ENCODE measurements around the gene MASP1.
"Not testable (repeated sequence)": the region's sequence is repeated elsewhere in the genome, so short reads cannot be mapped to it uniquely, and the experiment has no call there.

Gene MASP1

DNA sequence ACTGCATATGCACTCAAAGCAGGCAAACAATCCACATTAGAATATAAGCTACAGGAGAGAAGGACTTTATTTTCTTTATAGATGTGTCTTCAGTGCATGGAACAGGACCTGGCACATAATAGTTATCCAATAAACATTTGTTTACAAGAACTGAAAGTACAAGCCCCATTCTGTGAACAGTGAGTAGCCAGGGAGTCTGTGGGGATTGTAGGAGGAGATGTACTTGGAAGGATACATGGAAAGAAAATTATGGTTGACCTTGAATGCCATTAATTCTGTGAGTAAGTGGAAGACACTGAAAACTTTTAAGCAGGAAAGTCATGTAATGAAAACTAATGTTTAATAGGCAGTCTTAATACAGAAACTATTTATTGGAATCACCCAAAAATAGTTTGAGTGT lies 28.3 kb downstream of the MASP1 start:
- DNase-seq, result no peak

DNA sequence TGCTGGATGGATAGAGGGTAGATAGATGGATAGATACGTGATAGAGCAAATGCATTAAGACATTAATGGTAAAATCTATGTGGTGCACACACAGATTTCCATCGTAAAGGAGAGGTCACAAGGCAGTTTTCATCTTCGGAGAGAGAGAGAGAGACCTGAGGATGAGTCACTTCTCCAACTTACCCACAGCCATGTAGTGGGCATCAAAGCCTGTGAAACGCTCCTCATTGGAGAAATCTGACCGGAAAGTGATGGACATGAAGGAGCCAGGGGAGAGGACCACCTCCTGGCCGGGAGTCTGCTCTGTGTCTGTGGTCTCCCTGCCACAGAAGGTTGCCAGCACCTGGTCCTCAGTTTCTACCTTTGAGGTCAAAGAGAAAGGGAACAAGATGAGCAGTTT lies 29.2 kb downstream of the MASP1 start:
- DNase-seq, result no peak

DNA sequence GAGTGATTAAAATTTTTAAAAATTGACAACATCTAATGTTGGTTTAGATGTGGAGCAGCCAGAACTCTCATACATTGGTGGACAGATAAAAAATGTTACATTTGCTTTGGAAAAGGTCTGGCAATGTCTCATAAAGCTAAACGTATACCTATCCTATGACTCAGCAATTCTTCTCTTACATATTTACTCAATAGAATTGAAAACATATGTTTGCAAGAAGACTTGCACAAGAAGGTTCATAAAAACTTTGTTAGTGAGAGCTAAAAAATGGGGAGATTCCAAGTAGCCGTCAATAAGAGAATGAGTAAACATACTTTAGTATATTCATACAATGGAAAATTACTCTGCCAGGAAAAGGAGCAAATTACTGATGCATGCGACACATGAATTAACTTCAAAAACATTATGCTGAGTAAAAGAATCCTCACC lies 30.0 kb downstream of the MASP1 start:
- DNase-seq, result no peak

DNA sequence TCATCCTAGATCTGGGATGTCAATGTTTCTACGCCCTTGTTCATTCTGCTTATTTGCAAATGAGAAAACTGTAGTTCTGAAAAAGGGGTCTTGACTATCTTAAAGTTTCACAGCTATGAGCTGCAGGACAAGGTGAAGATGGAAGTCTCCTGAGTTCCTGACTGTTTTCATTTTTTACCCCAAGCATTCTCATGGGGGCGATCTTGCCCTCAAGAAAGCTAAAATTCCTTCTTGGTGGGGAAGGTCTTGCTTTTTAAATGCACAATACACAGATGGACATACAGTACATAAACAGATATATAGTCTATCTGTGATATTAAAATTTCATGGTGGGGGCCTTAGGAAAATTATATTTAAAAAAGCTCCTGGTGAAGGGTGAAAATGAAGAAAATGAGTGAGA lies 32.4 kb downstream of the MASP1 start:
- no peak for DNase-seq

DNA sequence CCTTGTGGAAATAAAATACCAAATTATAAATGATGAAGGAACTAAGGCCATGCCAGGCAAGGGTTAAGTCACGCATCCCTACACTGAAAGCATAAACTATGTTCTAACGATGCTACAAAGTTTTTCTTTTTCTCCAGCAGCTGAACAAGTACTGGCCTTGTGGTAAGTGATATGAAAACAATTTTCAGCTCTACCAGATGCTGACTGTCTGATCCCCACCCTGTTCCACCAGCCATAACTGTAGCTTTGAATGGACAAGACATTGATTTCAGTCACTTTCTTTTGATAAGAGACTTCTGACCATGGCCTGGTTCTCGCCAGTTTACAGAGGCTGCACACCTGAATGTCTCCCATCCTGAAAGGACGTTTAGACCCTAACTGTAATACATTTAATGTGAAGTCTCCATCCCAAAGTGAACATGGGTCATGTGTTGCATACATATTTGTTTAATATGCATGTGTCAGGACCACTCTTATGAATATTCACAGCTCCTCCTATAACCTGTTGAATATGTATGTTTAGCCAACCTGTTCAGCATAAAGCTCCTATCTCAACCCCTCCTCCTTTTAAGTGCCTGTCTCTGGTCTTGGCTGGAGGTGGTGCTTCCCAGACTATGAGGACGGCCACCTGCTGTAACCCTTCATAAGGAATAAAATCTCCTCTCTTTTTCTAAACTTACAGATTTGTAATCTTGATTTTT lies 33.4 kb downstream of the MASP1 start:
- no peak for DNase-seq

DNA sequence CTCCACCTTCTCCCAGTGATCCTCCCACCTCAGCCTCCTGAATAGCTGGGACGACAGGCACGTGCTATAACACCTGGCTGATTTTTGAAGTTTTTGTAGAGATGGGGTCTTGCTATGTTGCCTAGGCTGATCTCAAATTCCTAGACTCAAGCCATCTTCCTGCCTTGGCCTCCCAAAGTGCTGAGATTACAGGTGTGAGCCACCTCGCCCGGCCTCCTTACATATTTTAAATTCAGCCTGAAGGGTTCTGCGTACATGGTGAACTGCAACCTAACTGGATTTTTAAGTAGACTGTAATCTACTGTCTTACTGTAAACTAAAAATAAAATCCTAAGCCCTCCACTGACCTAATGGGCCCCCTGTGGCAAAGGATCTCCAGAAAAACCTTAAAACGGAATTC lies 34.1 kb downstream of the MASP1 start:
- no peak for DNase-seq

DNA sequence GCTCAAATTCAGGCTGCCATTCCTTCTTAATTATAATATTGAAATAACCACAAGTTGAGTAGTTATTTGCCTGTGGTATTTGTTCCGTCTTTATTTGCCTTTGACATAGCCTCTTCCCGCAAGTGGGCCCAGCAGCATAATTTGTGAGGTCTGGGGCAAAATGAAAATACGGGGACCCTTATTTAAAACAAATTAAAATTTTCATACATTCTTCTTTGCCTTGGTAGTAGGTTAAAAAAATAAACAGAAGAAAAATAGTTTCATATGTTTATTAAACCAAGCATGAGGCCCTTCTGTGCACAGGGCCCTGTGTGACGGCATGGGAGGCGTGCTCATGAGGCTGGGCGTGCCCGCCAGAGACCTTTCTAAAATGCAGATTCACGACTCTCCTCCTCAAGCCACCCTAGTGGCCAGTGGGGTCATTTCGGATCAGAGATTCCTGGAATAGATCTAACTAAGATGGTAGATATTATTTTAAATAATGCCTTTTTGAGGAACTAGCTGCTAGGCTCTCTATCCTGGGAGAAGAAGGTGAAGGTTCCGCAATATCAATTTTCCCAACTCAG lies 35.4 kb downstream of the MASP1 start:
- no peak for DNase-seq

DNA sequence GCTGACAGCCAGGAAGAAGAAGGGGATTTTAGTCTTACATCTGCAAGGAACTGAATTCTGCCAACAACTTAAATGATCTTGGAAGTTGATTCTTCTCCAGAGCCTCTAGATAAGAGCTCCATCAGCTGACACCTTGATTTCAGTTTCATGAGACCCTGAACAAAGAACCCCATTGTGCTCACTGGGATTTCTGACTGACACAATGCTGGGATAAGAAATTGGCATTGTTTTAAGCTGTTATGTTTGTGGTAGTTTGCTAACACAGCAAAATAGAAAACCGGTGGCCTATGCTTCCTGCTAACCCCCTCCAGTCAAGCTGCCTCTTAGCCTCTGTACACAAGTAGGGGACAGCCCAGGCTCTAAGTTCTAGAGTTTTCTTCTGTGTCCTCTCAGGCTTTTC lies 36.2 kb downstream of the MASP1 start:
- DNase-seq, result no peak

DNA sequence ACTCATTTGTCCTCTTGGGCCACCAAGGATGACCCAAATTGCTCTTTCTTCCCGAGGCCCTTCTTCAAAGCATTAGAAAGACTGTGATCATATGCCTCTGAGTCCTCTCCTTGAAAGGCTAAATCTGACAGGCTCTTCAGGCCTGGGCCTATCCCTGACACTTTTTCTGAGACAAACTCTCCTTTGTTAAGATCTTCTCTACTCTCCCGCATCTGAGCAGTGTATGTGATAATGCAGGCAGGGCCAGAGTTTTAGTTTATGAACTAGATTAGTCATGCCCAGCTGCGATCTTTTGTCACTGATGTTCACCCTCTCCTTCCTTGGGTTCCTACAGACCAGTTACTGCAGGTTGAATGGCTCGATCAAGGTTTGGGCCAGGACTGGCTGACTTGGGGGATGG lies 39.2 kb downstream of the MASP1 start:
- no peak for DNase-seq

DNA sequence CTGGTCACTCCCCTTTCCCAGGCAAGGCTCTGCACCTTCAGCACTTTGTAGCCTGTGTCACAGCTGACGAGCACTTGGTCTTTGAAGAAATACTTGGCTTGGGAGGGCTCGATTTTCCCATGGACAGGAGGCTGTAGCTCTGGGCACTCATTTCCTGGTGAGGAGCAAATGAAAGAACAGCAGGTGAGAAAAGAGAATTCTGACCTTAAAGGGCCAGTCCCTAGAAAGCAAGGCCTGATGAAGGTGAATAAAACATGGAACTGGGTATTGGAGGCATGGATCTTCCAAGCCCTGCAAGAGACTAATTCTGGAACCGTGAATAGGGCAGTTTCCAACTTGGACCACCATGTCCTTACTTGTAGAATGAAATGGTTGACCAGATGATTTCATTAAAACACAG lies 39.9 kb downstream of the MASP1 start:
- DNase-seq, result no peak

DNA sequence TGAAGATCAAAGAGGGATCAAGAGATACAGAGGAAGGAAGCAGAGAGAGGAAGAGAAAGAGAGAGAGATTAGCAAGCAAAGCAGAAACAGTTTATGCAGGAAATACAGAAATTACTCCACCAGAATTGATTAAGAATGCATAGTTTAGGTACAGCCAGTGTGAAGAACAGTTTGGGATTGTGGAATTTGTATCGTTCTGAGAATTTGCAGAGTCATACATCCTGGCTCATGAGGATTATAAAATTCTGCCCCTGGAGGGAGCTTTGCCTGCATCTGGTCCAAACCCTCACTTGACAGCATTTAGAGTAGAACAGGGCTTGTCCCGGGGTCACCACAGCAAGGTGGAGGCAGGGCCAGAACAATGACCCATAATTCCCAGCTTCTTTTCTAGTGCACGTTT lies 44.1 kb downstream of the MASP1 start:
- no peak for DNase-seq

DNA sequence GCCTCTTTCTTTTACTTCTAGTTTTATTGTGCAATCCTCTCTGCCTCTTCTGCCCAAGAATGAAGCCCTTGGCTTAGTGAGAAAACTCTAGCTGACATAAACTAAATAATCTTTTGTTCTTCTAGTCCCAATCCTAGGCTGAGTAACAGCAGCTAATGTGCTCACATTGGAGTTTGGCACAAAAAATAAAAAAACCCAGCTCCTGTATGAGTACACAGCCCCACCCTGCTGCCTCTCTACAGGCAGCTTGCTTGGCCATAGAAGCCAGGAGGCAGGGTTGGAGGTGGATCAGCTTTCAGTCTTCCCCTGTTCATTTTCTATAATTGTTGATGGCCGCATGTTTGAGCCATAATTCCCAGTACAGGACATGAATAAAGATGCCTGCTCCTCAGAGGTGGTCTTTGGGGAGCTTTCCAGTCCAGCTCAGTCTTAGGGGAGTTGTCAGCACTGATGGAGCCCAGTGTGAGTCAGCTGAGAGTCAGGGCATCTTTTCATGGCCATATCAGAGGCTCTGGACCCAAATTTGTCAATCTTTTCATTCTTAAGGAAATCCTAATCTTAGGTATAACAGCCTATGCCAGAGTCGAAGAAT lies 47.5 kb downstream of the MASP1 start:
- DNase-seq, result no peak

DNA sequence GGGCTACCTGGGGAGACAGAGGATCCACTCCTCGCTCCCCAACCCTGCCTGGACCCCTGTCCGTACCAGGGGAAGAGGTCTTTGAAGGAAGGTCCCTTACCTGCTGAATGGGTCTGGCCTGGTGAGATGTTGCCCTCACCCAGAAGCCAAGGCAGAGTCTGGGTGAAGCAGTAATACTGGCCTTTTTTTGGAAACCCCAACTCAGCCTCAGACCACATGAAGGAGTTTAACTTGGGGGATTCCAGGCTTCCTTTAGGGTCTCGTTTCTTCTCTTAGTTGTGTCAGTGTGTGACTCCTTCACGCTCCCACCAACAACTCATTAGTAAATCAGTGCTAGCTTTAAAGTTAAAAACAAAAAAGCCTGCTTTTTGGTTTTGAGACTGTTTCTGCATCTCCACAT lies 48.6 kb downstream of the MASP1 start:
- no peak for DNase-seq

DNA sequence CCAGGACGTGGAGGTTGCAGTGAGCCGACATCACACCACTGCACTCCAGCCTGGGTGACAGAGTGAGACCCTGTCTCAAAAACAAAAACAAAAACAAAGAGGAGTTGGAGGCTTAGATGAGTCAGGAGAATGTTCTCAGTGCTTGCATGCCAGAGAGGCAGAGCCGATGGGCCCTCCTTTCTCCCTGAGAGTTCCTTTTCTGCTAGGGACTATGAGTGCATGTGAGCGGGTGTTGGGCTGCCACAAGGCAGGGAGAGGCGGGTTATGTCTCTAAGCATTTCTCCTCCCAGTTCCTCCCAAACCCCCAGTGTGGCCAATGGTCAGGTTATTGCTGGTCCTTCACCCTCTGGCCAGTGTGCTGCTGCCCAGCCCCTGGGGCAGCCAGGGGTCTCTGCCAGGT lies 49.1 kb downstream of the MASP1 start:
- DNase-seq, result no peak

DNA sequence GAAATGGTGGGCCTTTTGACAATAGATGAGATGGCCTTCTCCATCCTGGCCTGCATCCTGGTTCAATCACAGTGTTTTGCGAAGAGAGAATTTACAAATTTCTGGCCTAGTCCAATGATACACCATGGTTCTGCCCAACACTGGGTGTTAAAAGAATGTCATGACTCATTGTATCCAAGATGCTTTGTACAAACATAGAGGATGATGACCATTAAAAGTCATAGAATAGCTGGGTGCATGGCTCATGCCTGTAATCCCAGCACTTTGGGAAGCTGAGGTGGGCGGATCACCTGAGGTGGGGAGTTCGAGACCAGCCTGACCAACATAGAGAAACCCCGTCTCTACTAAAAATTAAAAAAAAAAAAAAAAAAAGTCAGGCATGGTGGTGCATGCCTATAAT lies 52.7 kb downstream of the MASP1 start:
- not testable (repeated sequence) for DNase-seq

DNA sequence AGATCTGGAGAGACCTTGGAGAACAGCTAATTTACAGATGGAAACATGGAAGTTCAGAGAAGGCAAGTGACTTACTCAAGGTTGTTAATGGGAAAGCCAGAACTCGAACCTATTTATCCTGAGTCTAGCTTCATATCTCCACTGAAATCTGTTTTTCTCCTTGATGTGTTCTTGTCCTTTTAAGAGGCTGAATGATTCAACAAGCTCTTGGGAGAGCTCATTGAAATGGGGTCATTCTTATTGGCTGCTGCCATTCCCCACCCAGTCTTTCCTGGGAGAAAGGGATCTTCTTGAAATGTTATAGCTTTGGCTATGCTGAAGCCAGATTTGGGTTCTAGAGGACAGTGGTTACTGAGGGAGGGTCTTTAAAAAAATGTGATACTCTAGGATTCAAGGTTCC lies 53.3 kb downstream of the MASP1 start:
- DNase-seq, result no peak

DNA sequence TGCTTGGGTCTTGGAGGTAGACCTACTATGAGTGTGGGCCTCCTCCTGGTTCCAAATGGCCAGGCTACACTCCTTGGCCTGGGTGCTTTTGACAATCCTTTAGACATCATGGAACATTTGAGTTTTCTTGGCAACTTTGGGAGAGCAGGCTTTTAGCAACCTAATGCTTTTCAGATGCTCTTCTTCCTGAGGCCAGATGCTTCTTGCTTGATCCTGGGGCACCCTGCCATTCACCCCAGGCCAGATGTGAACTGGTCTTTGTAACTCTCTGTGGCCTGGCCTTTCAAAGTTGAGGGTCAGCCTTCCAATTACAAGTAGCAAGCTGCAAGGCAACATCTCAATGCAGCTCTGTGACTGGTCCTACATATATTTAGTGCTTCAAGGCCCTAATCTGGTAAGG lies 53.8 kb downstream of the MASP1 start:
- no peak for DNase-seq

DNA sequence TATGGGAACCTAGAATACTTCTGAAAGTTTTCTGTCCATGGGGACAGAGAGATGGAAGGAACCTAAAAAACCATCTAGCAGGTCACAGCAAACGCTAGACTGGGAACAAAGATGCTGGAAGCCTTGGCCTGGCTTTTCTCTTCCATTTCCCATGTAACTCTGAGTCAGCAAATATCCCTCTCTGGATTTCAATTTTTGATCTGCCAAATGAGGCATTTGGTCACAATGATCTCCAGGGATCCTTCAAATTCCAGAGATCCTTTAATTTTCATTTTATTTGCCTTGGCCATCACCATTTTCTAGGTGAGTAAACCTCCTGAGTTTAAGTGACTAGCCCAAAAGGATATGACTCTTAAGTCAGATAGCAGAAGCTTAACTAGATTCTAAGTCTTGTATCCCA lies 54.6 kb downstream of the MASP1 start:
- DNase-seq, result no peak

DNA sequence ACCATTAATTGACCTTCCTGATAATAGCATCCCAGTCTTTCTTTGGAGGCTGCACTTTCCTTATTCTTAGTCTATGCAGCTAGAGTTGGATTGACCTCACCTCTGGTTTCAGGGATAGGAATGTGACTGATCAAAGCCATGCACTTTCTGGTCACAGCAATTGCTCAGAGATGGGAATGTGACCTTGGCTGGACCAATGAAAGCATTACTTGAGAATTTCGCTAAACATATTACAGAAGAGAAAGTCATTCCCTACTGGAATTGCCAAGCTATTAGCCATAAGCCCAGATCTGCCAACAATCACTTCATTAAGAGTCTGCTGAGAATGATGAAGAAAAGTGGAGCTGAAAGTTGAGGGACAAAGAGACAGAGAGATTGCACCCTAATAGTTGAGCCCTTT lies 61.5 kb downstream of the MASP1 start:
- DNase-seq, result no peak

DNA sequence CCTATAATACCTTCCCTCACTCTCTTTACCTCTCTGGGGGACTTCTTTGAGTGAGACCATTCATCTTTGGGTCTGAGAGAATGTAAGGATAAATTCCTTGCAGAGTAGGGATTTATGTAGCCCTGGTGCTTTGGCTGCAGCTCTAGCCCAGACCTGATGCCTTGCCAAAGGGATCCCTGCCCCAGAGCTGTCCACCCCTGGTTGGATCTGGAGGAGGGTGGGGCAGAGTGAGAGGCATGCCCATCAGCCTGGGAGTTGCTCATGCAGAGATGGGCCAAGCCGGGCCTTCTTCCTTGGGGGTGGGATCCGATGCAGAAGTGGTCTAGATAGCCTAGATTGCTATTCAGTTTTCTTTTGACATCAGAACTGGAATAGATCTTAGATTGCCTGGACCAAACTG lies 62.8 kb downstream of the MASP1 start:
- no peak for DNase-seq

DNA sequence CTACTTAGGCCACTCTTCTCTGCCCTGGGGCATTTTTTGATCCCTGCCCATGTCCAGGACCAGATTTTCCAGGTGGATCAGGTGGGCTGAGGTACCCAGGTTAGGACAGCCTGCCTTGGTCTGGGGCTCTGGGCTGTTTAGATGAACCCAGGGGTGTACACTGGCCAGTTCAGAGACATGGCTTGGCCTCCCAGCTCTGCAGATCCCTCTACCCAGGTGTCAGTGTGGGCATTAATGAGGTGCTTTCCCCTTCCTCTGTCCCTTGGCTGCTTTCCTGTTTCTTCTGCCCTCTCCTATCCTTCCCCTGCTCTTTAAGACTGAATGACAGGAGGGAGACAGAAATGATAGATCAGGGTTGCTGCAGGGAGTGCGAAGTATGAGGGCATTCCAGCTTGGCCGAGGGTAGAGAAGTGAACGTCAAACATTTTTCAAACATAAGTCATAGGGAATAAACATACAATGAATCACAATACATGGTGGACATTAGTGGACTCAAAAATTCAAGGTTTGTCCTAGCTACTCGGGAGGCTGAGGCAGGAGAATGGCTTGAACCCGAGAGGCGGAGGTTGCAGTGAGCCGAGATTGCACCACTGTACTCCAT lies 63.8 kb downstream of the MASP1 start:
- no peak for DNase-seq

DNA sequence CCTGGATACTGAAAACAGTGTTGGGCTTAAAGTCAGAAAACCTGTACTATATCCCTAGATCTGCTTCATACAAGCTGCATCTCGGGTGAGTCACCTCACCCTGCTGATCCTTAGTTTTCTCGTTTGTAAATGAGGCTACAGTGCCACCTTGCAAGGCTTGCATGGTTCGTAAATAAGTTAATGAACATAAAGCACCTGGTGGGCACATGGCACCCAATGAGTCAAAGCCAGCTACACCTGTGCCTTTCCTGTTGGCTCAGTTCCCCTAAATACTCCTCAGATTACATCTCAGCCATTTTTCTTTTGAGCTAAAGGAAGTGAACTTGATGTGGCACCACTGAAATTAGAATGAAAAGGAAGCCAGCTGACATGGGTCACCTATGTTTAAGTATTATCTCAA lies 67.7 kb downstream of the MASP1 start:
- no peak for DNase-seq

DNA sequence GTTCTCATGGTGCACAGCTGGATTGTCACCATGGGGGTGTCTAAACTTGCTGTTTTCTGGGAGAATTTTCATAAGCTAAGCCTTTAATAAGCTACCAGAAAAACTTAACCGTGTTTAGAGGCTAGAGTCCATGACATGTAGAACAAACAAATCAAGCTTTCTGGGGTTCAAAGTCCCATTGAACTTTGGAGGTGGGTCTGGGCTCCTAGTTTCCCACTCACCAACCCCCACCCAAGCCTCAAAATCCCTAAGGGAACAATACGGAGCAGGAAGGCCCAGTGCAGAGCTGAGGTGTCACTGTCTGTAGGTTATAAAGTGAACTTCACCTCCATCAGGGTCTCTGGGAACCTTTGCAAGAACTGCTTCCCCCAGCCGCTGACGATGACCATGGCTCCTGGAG lies 68.7 kb downstream of the MASP1 start:
- DNase-seq, result no peak

DNA sequence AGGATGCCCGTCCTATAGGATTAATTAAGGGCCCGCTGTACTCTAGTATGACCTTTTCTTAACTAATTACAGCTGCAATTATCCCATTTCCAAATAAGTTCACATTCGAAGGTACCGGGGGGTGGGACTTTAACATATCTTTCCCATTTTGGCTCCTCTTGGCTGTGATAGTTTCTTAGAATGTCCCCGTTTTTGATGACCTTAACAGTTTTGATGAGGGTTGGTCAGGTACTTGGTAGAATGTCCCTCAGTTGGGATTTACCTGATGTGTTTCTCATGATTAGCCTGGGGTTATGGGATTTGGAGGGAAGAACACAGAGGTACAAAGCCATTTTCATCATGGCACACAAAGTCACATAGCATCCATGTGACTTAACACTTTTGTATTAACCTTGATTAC lies 76.1 kb downstream of the MASP1 start:
- DNase-seq, result no peak

DNA sequence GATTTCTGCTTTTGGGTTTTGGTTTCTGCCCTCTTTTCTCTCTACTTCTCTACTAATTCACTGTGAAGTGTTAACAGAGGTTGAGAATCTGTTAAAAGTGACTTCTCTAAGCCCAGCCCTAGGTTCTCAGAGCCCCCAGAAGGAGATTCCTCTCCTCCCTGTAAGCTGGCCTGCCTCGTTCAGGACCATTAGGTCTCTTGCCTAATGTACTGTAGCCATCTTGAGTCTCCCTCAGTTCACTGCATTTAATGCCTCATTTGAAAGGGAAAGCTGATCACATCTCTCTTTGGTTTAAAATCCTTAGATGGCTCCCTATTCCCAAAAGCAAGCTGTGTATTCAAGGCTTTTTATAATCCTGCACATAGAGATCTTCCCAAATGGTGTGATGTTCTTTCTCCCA lies 77.9 kb downstream of the MASP1 start:
- no peak for DNase-seq
